Neural cell (in vitro differentiated cells): ENCODE data around the gene STAC2. TPM values are rescaled to one million over a fixed set of nuclear protein-coding genes. Genes with fewer than 3 reads are reported as not detected.
A peak's percentile ranks its signal among the peaks of the same experiment; 100 is the strongest.

Experiments used
- H2AFZ ChIP-seq: fragments of 200-600, 300-800 bp; sonication (generic), shearing (Covaris generic); 2 replicates; pipeline ENCODE4 v1.6.0; 2014; ENCODE audit warnings: low read depth, mild to moderate bottlenecking, antibody characterized with exemption, low read length, moderate library complexity
- H3F3A ChIP-seq: fragments of 200-600 bp; shearing (Covaris generic); 2 replicates; pipeline ENCODE4 v1.6.1; 2016; ENCODE audit warnings: mild to moderate bottlenecking, moderate library complexity, mixed read lengths, antibody characterized with exemption, low read length; ENCODE audit not compliant: insufficient read depth, poor library complexity, severe bottlenecking
- H3K27ac ChIP-seq: fragments of 200-600, 300-800 bp; sonication (generic), shearing (Covaris generic); 2 replicates; pipeline ENCODE4 v1.5.1; 2014; ENCODE audit warnings: mild to moderate bottlenecking, low read length, moderate library complexity
- H3K27me3 ChIP-seq: fragments of 300-800, 200-600 bp; sonication (generic), shearing (Covaris generic); 2 replicates; pipeline ENCODE4 v1.6.0; 2014; ENCODE audit warnings: mild to moderate bottlenecking, low read depth, low read length, moderate library complexity; ENCODE audit not compliant: insufficient read depth
- H3K36me3 ChIP-seq: fragments of 300-800, 200-600 bp; sonication (generic), shearing (Covaris generic); 2 replicates; pipeline ENCODE4 v1.5.1; 2014; ENCODE audit warnings: mild to moderate bottlenecking, antibody characterized with exemption, low read length, moderate library complexity; ENCODE audit not compliant: insufficient read depth
- H3K4me2 ChIP-seq: fragments of 300-800, 200-600 bp; sonication (generic), shearing (Covaris generic); 2 replicates; pipeline ENCODE4 v1.6.0; 2014; ENCODE audit warnings: mild to moderate bottlenecking, low read length
- H3K4me3 ChIP-seq: fragments of 300-800, 200-600 bp; sonication (generic), shearing (Covaris generic); 2 replicates; pipeline ENCODE4 v1.5.1; 2014; ENCODE audit warnings: mild to moderate bottlenecking, low read length, moderate library complexity
- H3K79me2 ChIP-seq: fragments of 200-600 bp; shearing (Covaris generic); replicated peaks from 2 replicates; pipeline ENCODE4 v1.6.0; 2014; ENCODE audit warnings: mild to moderate bottlenecking, low read length, moderate library complexity; ENCODE audit not compliant: insufficient read depth
- H3K9ac ChIP-seq: fragments of 300-800, 200-600 bp; sonication (generic), shearing (Covaris generic); 2 replicates; pipeline ENCODE4 v1.6.1; 2016; ENCODE audit warnings: mild to moderate bottlenecking, low read length, mixed read lengths
- H3K9me2 ChIP-seq: fragments of 200-600 bp; shearing (Covaris generic); 2 replicates; pipeline ENCODE4 v1.6.1; 2016; ENCODE audit warnings: mild to moderate bottlenecking, low read length, mixed read lengths; ENCODE audit not compliant: insufficient read depth
- H3K9me3 ChIP-seq: fragments of 200-600, 300-800 bp; sonication (generic), shearing (Covaris generic); 2 replicates; pipeline ENCODE4 v1.6.1; 2016; ENCODE audit warnings: mild to moderate bottlenecking, mixed run types, low read length, moderate library complexity, mixed read lengths
- H4K20me1 ChIP-seq: fragments of 200-600 bp; shearing (Covaris generic); 2 replicates; pipeline ENCODE4 v1.6.1; 2016; ENCODE audit warnings: mild to moderate bottlenecking, mixed run types; ENCODE audit not compliant: insufficient read depth
- CTCF ChIP-seq: fragments of 450-650 bp; IDR thresholded peaks from 2 replicates; pipeline ENCODE4 v1.5.1; 2014; ENCODE audit warnings: antibody characterized with exemption, mild to moderate bottlenecking, moderate library complexity; ENCODE audit not compliant: poor library complexity, severe bottlenecking
- EP300 ChIP-seq: fragments of 450-650 bp; conservative IDR thresholded peaks from 2 replicates; pipeline ENCODE4 v1.6.1; 2014; ENCODE audit warnings: antibody characterized with exemption, mild to moderate bottlenecking, moderate library complexity; ENCODE audit not compliant: poor library complexity, severe bottlenecking
- EZH2 ChIP-seq: fragments of 200-600, 300-800 bp; shearing (Covaris generic), sonication (generic); IDR thresholded peaks from 2 replicates; pipeline ENCODE4 v1.6.1; 2014; ENCODE audit warnings: antibody characterized with exemption, low read length, borderline replicate concordance, mild to moderate bottlenecking; ENCODE audit not compliant: insufficient read depth, poor library complexity, severe bottlenecking
- MXI1 ChIP-seq: fragments of 450-650 bp; conservative IDR thresholded peaks from 2 replicates; pipeline ENCODE4 v1.6.1; 2014; ENCODE audit warnings: antibody characterized with exemption, mild to moderate bottlenecking; ENCODE audit not compliant: poor library complexity, severe bottlenecking
- POLR2AphosphoS5 ChIP-seq: IDR thresholded peaks from 2 replicates; pipeline ENCODE4 v1.6.1; 2012
- RAD21 ChIP-seq: fragments of 450-650 bp; conservative IDR thresholded peaks from 2 replicates; pipeline ENCODE4 v1.6.1; 2014; ENCODE audit warnings: antibody characterized with exemption, mild to moderate bottlenecking, moderate library complexity
- SMC3 ChIP-seq: fragments of 450-650 bp; conservative IDR thresholded peaks from 2 replicates; pipeline ENCODE4 v1.6.1; 2014; ENCODE audit warnings: antibody characterized with exemption, mild to moderate bottlenecking, moderate library complexity; ENCODE audit not compliant: poor library complexity
- TAF1 ChIP-seq: IDR thresholded peaks from 2 replicates; pipeline ENCODE4 v1.6.1; 2012; ENCODE audit warnings: low read depth
- polyA plus RNA-seq: library from polyadenylated mRNA; depleted of rRNA; stranded (reverse); fragments of >200 nt; gene quantifications from 2 replicates; pipeline ENCODE4 v1.2.3, GENCODE V29; 2014

Gene STAC2
- polyA plus RNA-seq, 1 donor from 2014 or later: not detected

- H3K9me3 ChIP-seq: no peaks in the 10 kb centered on the region
- no peak overlapping the region for H3K27ac ChIP-seq
- no peak overlapping the region for H3K4me2 ChIP-seq
- no peaks in the 10 kb centered on the region for H3K36me3 ChIP-seq
- no peak overlapping the region for H2AFZ ChIP-seq
- no peaks in the 10 kb centered on the region for H4K20me1 ChIP-seq
- no peaks in the 10 kb centered on the region for H3K79me2 ChIP-seq
- H3K9ac ChIP-seq: no peak overlapping the region
- H3F3A ChIP-seq: no peaks in the 10 kb centered on the region
- H3K9me2 ChIP-seq: no peaks in the 10 kb centered on the region
- TF ChIP-seq MXI1 (no peak), EP300 (no peak), CTCF (peak; percentile 61), POLR2AphosphoS5 (peak; percentile 15), SMC3 (peak; percentile 49)
- H3K4me3 ChIP-seq: no peak overlapping the region
- H3K27me3 ChIP-seq: no peaks in the 10 kb centered on the region
These were observed 14.0 kb upstream of the STAC2 start for GRCh38 chr17:39239640-39240314.

- H3K4me2 ChIP-seq: no peak overlapping the region
- no peaks in the 10 kb centered on the region for H3K79me2 ChIP-seq
- H3K36me3 ChIP-seq: no peaks in the 10 kb centered on the region
- no peaks in the 10 kb centered on the region for H3K9me2 ChIP-seq
- H3K27me3 ChIP-seq: no peaks in the 10 kb centered on the region
- no peak overlapping the region for H3K27ac ChIP-seq
- H3K9ac ChIP-seq: no peak overlapping the region
- no peaks in the 10 kb centered on the region for H4K20me1 ChIP-seq
- no peak overlapping the region for H2AFZ ChIP-seq
- no peak overlapping the region for H3K4me3 ChIP-seq
- H3K9me3 ChIP-seq: no peaks in the 10 kb centered on the region
- TF ChIP-seq POLR2AphosphoS5: no peak
- H3F3A ChIP-seq: no peaks in the 10 kb centered on the region
These were observed 12.7 kb upstream of the STAC2 start for GRCh38 chr17:39238311-39238972.

- Histone ChIP-seq H2AFZ (no peak overlapping the region), H3K9me3 (no peaks in the 10 kb centered on the region), H3K9me2 (no peaks in the 10 kb centered on the region), H3K27me3 (no peaks in the 10 kb centered on the region), H3K36me3 (no peaks in the 10 kb centered on the region), H3K4me2 (no peak overlapping the region), H3F3A (no peaks in the 10 kb centered on the region), H3K4me3 (no peak overlapping the region), H4K20me1 (no peaks in the 10 kb centered on the region), H3K9ac (no peak overlapping the region), H3K27ac (no peak overlapping the region), H3K79me2 (no peaks in the 10 kb centered on the region)
- TF ChIP-seq POLR2AphosphoS5: no peak
These were observed 11.8 kb upstream of the STAC2 start for GRCh38 chr17:39237586-39237985.

- Histone ChIP-seq H2AFZ (no peak overlapping the region), H3K9me3 (no peaks in the 10 kb centered on the region), H4K20me1 (no peaks in the 10 kb centered on the region), H3K9ac (no peak overlapping the region), H3K4me3 (no peak overlapping the region), H3K27ac (no peak overlapping the region), H3K27me3 (no peaks in the 10 kb centered on the region), H3K79me2 (no peaks in the 10 kb centered on the region), H3F3A (no peaks in the 10 kb centered on the region), H3K4me2 (no peak overlapping the region), H3K36me3 (no peaks in the 10 kb centered on the region), H3K9me2 (no peaks in the 10 kb centered on the region)
- TF ChIP-seq POLR2AphosphoS5 (no peak), CTCF (no peak), EP300 (no peak), TAF1 (no peak), MXI1 (no peak), SMC3 (no peak), EZH2 (no peak), RAD21 (no peak)
These were observed 11.3 kb upstream of the STAC2 start for GRCh38 chr17:39236981-39237441.
